Activated naive CD4-positive, alpha-beta T cell (primary cell): ENCODE measurements around the gene DNAH6.
"Not testable (repeated sequence)": the region's sequence is repeated elsewhere in the genome, so short reads cannot be mapped to it uniquely, and the experiment has no call there.

Experiments
- DNase-seq, 4 experiments: peaks; one replicate each; lab custom pipeline; 2025; lab: John Stamatoyannopoulos, UW

The DNAH6 gene

GRCh38 chr2:84841577-84841976 lies 325.3 kb downstream of the DNAH6 start:
- peak in 1 of 4 experiments; percentile 16 for DNase-seq

- no peak for DNase-seq
Observed at GRCh38 chr2:84844141-84844540, 327.8 kb downstream of the DNAH6 start.

DNA sequence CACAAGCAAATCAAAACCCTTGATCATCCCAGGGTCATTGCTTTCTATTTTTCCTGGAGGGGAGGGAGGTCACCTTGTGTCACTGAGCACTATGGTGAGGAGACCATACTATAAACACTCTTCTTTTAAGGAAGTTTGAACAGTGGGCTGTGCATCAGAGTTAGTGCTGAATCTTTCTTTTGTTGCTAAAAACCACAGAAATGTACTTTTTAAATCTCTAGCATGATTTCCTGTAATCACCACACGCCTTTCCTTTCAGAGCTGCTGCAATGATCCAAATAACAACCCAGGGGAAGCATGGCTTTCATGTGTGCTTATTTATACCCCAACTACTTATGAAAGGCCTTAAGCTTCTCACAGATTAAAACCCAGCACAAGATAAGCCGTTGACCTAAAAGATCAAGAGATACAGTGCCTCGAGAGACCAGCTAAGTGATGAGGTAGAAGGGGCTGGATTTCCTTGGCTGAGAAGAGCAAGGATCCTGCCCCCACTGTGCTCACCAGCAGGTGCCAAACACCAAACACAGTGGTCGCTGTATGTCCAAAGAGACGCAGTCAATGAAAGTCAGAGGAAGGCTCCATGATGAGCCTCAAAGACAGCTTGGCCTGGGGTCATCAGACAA lies 329.9 kb downstream of the DNAH6 start:
- no peak for DNase-seq

DNA sequence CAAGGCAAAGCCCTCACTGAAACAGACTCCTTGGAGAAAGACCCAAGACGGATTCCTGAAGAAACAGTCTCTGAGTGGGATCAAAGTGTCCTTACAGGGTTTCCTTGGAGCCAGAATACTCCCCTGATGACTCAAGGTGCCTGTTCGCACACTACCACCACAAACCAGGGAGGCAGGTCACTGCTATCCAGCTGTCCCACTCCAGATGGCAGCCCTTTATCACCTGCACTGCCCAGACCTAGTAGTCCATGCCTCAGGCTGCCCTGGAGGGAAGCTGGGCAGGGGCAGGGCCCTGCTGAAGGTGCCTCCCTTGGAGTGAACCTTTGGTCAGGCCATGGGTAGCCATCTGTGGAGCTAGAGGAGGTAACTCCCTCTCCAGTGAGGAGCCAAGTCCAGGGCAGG lies 330.4 kb downstream of the DNAH6 start:
- DNase-seq: no peak

DNA sequence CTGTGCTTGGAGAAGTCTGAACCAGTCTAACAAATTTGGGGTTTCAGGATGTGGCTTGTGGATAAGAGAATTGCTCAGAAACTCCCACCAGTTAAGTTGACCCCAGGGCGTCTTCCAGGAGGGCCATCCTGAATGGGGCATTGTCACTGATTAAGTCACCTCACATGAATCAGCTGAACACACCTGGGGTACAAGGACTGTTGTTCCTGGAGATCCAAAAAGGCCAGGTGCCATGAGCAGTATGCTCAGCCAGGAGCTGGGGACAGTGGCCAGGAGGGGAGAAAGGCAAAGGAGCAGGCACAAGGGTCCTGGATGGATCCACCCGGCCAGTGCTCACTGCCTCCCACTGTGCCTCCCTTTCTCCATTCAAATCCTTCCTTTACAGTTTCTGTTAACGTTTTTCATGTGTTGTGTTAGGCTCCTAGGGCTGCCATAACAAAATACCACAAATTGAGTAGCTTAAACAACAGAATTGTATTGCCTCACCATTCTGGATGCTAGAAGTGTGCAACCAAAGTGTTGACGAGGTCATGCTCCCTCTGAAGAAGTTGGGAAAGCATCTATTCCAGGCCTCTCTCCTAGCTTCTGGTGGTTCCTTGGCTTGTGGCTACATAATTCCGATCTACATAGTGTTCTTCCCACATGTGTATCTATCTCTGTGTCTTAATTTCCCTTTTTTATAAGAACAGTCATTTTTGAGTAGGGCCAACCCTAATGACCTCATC lies 331.2 kb downstream of the DNAH6 start:
- DNase-seq: no peak

DNA sequence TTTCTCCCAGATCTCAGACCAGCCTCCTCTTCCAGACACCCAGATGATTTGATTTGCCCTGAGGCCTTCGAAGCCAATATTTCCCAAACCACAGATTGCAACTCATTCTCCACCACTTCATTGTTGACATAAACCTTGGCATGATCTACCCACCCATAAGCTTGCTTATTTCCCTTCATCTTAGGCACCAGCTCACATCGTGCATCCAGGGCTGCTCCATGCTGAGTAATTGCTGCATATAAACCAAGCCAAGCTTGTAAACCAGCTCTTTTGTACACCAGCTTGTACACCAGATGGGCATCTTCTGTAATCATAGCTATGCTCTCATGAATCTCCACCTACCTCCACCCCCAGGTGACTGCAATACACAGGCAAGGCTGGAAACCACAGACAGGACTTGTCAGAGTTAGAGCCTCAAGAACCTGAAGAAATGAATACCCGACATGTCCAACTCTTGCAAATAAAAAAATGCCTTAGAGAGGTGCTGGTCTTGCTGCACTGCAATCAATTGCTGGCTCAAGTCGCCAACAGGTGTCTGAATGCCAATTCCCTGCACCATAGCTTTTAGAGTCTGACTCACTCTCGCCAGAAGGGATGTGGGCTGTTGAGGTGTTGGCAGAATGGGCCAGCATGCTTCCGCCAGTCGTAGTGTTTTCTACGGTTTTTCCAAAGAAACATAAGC lies 333.1 kb downstream of the DNAH6 start:
- DNase-seq: no peak

DNA sequence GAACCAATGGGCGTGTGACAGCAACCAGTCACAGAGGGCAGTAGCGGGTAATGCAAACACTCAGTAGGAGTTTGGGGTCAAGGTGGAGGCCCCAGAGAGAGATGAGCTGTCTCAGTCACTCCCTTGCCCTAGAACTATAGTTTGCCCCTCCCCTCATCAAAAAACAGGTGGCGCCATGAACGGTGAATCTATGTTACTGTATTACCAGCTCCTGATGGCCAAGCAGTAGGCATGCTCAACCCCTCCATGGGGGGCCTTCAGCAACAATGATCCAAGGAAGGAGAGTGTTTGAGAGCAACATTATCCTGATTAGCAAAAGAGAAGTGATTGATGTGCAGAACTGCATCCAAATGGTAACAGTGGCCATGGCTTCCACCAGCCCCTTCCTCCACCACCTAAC lies 334.2 kb downstream of the DNAH6 start:
- no peak for DNase-seq

- no peak for DNase-seq
Observed at GRCh38 chr2:84851876-84852275, 335.6 kb downstream of the DNAH6 start.

DNA sequence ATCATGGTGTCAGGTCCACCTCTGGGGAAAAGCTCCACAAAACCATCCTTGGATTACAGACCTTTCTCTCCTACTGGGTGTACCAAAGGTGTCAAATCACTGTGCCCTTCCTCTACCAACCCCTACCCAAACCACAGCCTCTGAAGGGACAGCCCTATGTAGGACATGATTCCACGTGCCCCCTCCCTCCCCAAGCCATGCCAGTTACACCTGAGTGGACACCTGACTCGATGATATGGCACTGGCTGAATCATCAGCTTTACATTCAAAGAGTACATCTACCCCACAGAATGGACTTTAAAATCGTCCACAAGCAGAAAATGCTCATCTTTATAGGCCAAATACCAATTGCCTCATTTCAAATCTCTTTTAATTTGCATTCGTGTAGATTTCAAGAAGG lies 338.6 kb downstream of the DNAH6 start:
- DNase-seq: no peak

DNA sequence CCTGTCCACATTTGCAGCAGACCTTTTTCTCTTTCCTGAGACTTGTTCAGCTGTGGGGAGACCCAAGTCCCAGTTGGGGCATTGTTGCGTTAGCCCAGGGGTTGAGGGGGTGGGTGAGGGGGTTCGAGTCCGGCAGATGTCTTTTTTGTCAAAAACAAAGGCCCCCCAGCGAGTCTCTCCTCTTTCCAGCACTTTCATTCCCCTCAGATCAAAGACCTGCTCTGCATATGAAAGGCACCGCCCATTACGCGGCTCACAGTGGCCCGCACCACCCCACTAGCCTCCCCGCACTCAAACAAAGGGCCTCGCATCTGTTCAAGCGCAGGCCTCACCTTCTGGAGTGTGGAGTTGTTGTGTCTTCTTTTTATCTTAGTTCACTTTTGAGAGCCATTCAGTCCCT lies 339.4 kb downstream of the DNAH6 start:
- DNase-seq: peak in 1 of 4 experiments; percentile 30

DNA sequence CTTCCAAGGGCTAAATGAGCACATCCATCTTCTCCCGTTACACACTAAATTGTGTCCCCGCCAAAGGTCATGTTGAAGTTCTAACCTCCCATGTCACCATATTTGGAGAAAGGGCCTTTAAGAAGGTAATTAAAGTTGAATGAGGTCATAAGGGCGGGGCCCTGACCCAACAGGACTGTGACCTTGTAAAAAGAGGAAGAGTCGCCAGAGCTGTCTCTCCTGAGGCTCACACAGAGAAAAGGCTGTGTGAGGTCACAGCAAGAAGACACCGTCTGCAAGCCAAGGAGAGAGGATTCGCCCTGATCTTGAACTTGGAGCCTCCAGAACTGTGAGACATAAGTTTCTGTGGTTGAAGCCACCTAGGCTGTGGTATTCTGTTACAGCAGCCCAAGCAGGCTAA lies 340.5 kb downstream of the DNAH6 start:
- no peak for DNase-seq

DNA sequence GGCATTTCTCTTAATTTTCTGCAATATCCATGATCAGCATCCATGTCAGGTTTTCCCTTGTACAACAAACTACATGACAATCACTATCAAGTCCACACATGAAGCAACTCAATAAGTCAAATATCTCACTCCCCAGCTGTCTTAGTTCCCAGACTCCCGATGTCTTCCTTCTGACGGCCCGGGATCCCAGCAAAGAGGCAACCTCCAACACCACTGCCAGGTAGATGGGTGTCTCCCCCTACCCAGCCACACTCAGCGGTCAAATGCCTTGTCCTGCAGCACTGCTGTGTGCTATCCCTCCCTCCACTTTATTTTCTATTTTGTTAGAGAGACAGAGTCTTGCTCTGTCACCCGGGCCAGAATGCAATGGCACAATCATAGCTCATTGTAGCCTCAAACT lies 341.3 kb downstream of the DNAH6 start:
- no peak for DNase-seq

- no peak for DNase-seq
Observed at GRCh38 chr2:84858123-84858522, 341.8 kb downstream of the DNAH6 start.

DNA sequence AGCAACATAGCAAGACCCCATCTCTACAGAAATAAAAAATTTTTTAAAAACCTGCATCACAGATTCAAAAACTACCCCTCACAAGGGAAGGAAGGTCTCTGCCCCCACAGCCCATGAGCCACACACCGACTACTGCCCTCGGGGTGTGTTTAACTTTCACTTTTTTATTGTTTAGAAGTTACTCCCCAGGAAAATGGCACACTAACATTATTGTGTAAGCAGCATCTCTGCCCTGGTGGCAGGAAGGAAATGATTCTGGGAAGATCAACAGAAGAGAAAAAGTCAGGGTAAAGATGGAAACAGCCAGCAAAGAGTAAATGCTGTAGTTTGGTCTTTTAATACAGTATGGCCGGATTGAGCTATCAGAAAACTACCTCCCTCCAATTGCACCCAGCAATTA lies 342.6 kb downstream of the DNAH6 start:
- DNase-seq: no peak

DNA sequence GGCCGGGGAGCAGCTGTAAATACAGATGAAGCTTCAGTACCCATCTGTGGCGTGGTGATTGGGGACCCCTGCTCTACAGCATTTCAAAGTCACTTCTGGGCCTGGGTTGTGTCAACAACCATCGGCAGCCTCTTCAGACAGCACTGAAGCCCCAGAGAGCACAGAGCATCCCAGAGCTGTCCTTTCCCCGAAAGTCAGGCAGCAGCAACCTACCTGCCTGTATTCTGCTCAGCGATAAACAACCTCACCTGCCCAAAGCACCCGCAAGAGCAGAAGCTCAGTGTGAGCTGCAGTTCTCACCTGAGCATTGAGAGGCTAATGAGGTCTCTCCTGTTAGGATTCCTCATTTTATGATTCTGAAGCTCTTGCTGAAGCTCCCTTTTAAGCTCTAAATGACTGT lies 345.2 kb downstream of the DNAH6 start:
- DNase-seq: no peak

DNA sequence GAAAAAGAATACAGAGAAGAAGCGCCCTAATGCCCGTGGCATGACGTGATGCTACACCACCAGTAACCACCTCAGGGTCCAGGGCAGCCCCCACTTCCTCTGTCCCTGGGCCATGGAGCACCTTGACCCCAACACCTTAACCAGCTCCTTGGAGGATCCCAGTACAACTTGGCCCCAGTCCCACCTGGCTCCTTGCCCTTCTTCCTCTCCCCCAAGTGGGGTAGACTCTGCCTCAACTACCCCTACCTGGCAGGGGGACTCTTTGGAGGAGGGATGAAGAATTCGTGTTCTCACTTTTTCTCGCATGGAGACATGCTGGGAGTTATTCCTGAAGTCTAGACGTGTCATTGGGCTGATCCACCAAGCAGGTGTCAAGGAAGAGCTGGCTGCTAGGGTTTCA lies 345.7 kb downstream of the DNAH6 start:
- DNase-seq: no peak

DNA sequence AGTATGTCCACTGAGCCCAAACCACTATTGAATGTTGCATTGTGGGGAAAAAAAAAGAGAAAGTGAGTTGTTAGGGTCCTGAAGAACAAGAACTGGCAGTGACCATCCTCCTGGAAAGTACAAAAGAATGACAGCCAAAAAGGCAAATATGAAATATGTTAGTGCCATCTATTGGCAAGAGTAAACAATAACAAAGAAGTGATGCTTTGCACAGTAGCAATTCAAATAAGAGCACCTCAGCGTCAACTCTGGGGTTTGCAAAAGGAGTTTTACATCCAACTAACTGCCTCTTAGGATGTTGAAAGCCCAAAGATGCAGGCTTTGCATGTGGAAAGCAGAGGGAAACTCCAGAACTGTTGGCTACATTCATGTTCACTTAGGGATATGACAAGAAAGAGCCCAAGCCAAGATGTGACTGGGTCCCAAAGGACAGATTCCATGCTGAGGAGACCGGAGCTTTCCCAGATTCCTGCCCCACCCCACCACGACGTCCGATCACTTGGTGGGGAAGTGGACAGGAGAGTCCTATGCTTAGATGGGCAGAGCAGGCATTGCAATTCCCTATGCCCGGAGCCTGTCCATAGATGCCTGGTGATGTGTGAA lies 349.0 kb downstream of the DNAH6 start:
- no peak for DNase-seq

- no peak for DNase-seq
Observed at GRCh38 chr2:84866122-84866521, 349.8 kb downstream of the DNAH6 start.

GRCh38 chr2:84868327-84868726 lies 352.0 kb downstream of the DNAH6 start:
- DNase-seq: not testable (repeated sequence)
